Measurements from ENCODE around the gene PABPN1. TPM values are rescaled to one million over a fixed set of nuclear protein-coding genes. Genes with fewer than 3 reads are reported as not detected.
A peak's percentile ranks its signal among the peaks of the same experiment; 100 is the strongest.

Gene PABPN1
- total and polyA plus RNA-seq, 2 of the 13 experiments (the other 11 are each of a cell fraction or from before 2014, with no cell fraction given): 233 to 524 TPM

- TF ChIP-seq ZNF782 (CRISPR knock-in tag; IDR thresholded peaks at IDR 0.05; ENCODE audit: borderline replicate concordance) (no peak; the same call in none of the 2 replicates), HNF4A (CRISPR knock-in tag; IDR thresholded peaks at IDR 0.05) (0 out of 2 replicates have a peak, but pooled peaks have one; percentile 3), ZNF850 (CRISPR knock-in tag; conservative IDR thresholded peaks at IDR 0.05) (no peak), HOMEZ (CRISPR knock-in tag; IDR thresholded peaks at IDR 0.05; ENCODE audit: low read depth) (peak; percentile 80; the same call in 1 of the 2 replicates), MAFG (CRISPR knock-in tag; IDR thresholded peaks at IDR 0.05) (no peak), TRIM22 (IDR thresholded peaks at IDR 0.05) (no peak), ZNF576 (CRISPR knock-in tag; IDR thresholded peaks at IDR 0.05) (no peak), HIC2 (CRISPR knock-in tag; IDR thresholded peaks at IDR 0.05; ENCODE audit: low read depth) (no peak; the same call in 1 of the 2 replicates), AGO1 (IDR thresholded peaks at IDR 0.05; ENCODE audit: low read depth, low read length, poor library complexity, severe bottlenecking) (peak; percentile 94), ATAD3A (CRISPR knock-in tag; IDR thresholded peaks at IDR 0.05) (peak; percentile 76; the same call in 1 of the 2 replicates), ONECUT2 (CRISPR knock-in tag; IDR thresholded peaks at IDR 0.05) (peak; percentile 29; the same call in 1 of the 2 replicates), MIER3 (CRISPR knock-in tag; IDR thresholded peaks at IDR 0.05; ENCODE audit: borderline replicate concordance) (peak; percentile 97), ZNF704 (CRISPR knock-in tag; IDR thresholded peaks at IDR 0.05; ENCODE audit: borderline replicate concordance) (peak; percentile 97; the same call in 1 of the 2 replicates), KDM5B (CRISPR knock-in tag; IDR thresholded peaks at IDR 0.05; ENCODE audit: borderline replicate concordance) (peak; percentile 99), NR3C1 (CRISPR knock-in tag; IDR thresholded peaks at IDR 0.05) (no peak), FOSL1 (CRISPR knock-in tag; IDR thresholded peaks at IDR 0.05; ENCODE audit: borderline replicate concordance) (0 out of 2 replicates have a peak, but pooled peaks have one; percentile 26), HNRNPL (IDR thresholded peaks at IDR 0.05; ENCODE audit: low read depth, low read length) (peak; percentile 88), CREB3 (CRISPR knock-in tag; IDR thresholded peaks at IDR 0.05) (no peak), THRA (CRISPR knock-in tag; IDR thresholded peaks at IDR 0.05; ENCODE audit: borderline replicate concordance) (peak; percentile 74), FOXP1 (IDR thresholded peaks at IDR 0.05) (no peak), FOXP1 (CRISPR knock-in tag; IDR thresholded peaks at IDR 0.05) (peak; percentile 62)
Measured at GRCh38 chr14:23306412-23307145, 14.7 kb upstream of the PABPN1 start, which contains the start of gene BCL2L2 (continued).
